Skeletal muscle cell (primary cell): ENCODE data around the gene PRR7.
A peak's percentile ranks its signal among the peaks of the same experiment; 100 is the strongest.

Source experiments
- DNase-seq: peaks from one replicate; pipeline ENCODE4 v3.0.0-alpha.2; 2010; ENCODE audit warnings: low read depth
- H3K4me3 ChIP-seq: 2 replicates; pipeline ENCODE4 v1.5.1; 2011; ENCODE audit warnings: low read depth, mild to moderate bottlenecking, control low read depth, low read length, moderate library complexity

PRR7 gene

GRCh38 chr5:177434437-177434836 lies 12.2 kb upstream of the PRR7 start:
- no peak for DNase-seq
- H3K4me3 ChIP-seq: no peak overlapping the region

- no peak overlapping the region for H3K4me3 ChIP-seq
Observed at GRCh38 chr5:177434942-177435738, 11.5 kb upstream of the PRR7 start.

GRCh38 chr5:177435847-177436536 lies 10.6 kb upstream of the PRR7 start:
- no peak for DNase-seq

More at GRCh38 chr5:177434942-177435738, 11.5 kb upstream of the PRR7 start:
- no peak for DNase-seq

GRCh38 chr5:177437623-177438022 lies 9.0 kb upstream of the PRR7 start:
- no peak for DNase-seq
- no peak overlapping the region for H3K4me3 ChIP-seq

More at GRCh38 chr5:177435847-177436536, 10.6 kb upstream of the PRR7 start:
- H3K4me3 ChIP-seq: no peak overlapping the region

- DNase-seq: no peak
- no peak overlapping the region for H3K4me3 ChIP-seq
Observed at GRCh38 chr5:177438468-177438867, 8.1 kb upstream of the PRR7 start.

- DNase-seq: no peak
- no peak overlapping the region for H3K4me3 ChIP-seq
Observed at GRCh38 chr5:177439518-177440053, 7.0 kb upstream of the PRR7 start.

- no peak overlapping the region for H3K4me3 ChIP-seq
- no peak for DNase-seq
Observed at GRCh38 chr5:177440211-177440989, 6.2 kb upstream of the PRR7 start.

GRCh38 chr5:177440990-177441780 lies 5.4 kb upstream of the PRR7 start:
- no peak overlapping the region for H3K4me3 ChIP-seq
- DNase-seq: no peak

- H3K4me3 ChIP-seq: no peak overlapping the region
- no peak for DNase-seq
Observed at GRCh38 chr5:177442066-177442826, 4.4 kb upstream of the PRR7 start.

- no peak overlapping the region for H3K4me3 ChIP-seq
- DNase-seq: no peak
Observed at GRCh38 chr5:177443144-177443983, 3.2 kb upstream of the PRR7 start.

GRCh38 chr5:177444106-177445051 lies 2.2 kb upstream of the PRR7 start:
- DNase-seq: no peak
- H3K4me3 ChIP-seq: no peak overlapping the region

GRCh38 chr5:177445052-177445916 lies 1.3 kb upstream of the PRR7 start:
- no peak overlapping the region for H3K4me3 ChIP-seq

GRCh38 chr5:177445917-177446199 lies 756 bp upstream of the PRR7 start:
- peak overlapping the region; percentile 65 for H3K4me3 ChIP-seq
- no peak for DNase-seq

More at GRCh38 chr5:177445052-177445916, 1.3 kb upstream of the PRR7 start:
- DNase-seq: no peak

GRCh38 chr5:177447066-177447610 lies 524 bp downstream of the PRR7 start:
- peak overlapping the region; percentile 65 for H3K4me3 ChIP-seq
- no peak for DNase-seq

- DNase-seq: no peak
- H3K4me3 ChIP-seq: peak overlapping the region; percentile 65
Observed at GRCh38 chr5:177447611-177448243, 1.1 kb downstream of the PRR7 start.
